NCI-H2081 treated with DMSO at 0.1 percent for 48 hours (cell line): ENCODE results near the gene TNFRSF19.
"Not testable (repeated sequence)": the region's sequence is repeated elsewhere in the genome, so short reads cannot be mapped to it uniquely, and the experiment has no call there.

Experiments used
- DNase-seq: peaks from one replicate; lab custom pipeline; 2025; lab: John Stamatoyannopoulos, UW

TNFRSF19 gene

GRCh38 chr13:23655321-23655720 is 85.1 kb downstream of the TNFRSF19 start:
- no peak for DNase-seq

- DNase-seq: no peak
Observed at GRCh38 chr13:23656637-23657371, 86.6 kb downstream of the TNFRSF19 start.

GRCh38 chr13:23658929-23659541 is 88.8 kb downstream of the TNFRSF19 start:
- DNase-seq: no peak

- DNase-seq: no peak
Observed at GRCh38 chr13:23660249-23660648, 90.0 kb downstream of the TNFRSF19 start.

- DNase-seq: no peak
Observed at GRCh38 chr13:23666582-23666981, 96.4 kb downstream of the TNFRSF19 start.

GRCh38 chr13:23667750-23668149 is 97.5 kb downstream of the TNFRSF19 start:
- DNase-seq: no peak

- DNase-seq: no peak
Observed at GRCh38 chr13:23668562-23668961, 98.3 kb downstream of the TNFRSF19 start.

GRCh38 chr13:23670793-23671192 is 100.6 kb downstream of the TNFRSF19 start:
- no peak for DNase-seq

- DNase-seq: no peak
Observed at GRCh38 chr13:23671377-23671776, 101.2 kb downstream of the TNFRSF19 start.

GRCh38 chr13:23671897-23672296 is 101.7 kb downstream of the TNFRSF19 start:
- DNase-seq: no peak

- DNase-seq: no peak
Observed at GRCh38 chr13:23672616-23673015, 102.4 kb downstream of the TNFRSF19 start.

GRCh38 chr13:23673354-23673753 is 103.1 kb downstream of the TNFRSF19 start:
- DNase-seq: no peak

- DNase-seq: no peak
Observed at GRCh38 chr13:23673867-23674605, 103.8 kb downstream of the TNFRSF19 start.

GRCh38 chr13:23674795-23675640 is 104.8 kb downstream of the TNFRSF19 start:
- DNase-seq: no peak

GRCh38 chr13:23677679-23678288 is 107.6 kb downstream of the TNFRSF19 start:
- DNase-seq: not testable (repeated sequence)

- DNase-seq: no peak
Observed at GRCh38 chr13:23678795-23679194, 108.6 kb downstream of the TNFRSF19 start.

- no peak for DNase-seq
Observed at GRCh38 chr13:23679220-23679619, 109.0 kb downstream of the TNFRSF19 start.

- DNase-seq: no peak
Observed at GRCh38 chr13:23680845-23681669, 110.8 kb downstream of the TNFRSF19 start.

GRCh38 chr13:23683084-23683483 is 112.9 kb downstream of the TNFRSF19 start:
- DNase-seq: no peak

GRCh38 chr13:23684647-23685046 is 114.4 kb downstream of the TNFRSF19 start:
- DNase-seq: no peak

GRCh38 chr13:23685416-23685815 is 115.2 kb downstream of the TNFRSF19 start:
- no peak for DNase-seq
